Transverse colon (tissue), 4 donors: ENCODE data around the gene SGCB. TPM values are rescaled to one million over a fixed set of nuclear protein-coding genes. Genes with fewer than 3 reads are reported as not detected.

Experiments used
- DNase-seq: peaks from one replicate; pipeline ENCODE4 v3.0.0-alpha.2; 2019
- H3K27ac ChIP-seq, 4 donors: fragments of 200-600 bp; sonication (generic); 2 replicates each; pipeline ENCODE4 v1.5.1; 2016 to 2018; ENCODE audit warnings: inconsistent platforms in 4 of 4
- H3K27me3 ChIP-seq: fragments of 200-600 bp; sonication (generic); 2 replicates; pipeline ENCODE4 v1.5.1; 2017; ENCODE audit warnings: inconsistent platforms
- H3K36me3 ChIP-seq, 4 donors: fragments of 200-600 bp; sonication (generic); 2 replicates each; pipeline ENCODE4 v1.5.1; 2017 to 2019; ENCODE audit warnings: inconsistent platforms in 4 of 4
- H3K4me1 ChIP-seq, 4 donors: fragments of 200-600 bp; sonication (generic); 2 replicates each; pipeline ENCODE4 v1.5.1; 2017 to 2020; ENCODE audit warnings: inconsistent platforms in 4 of 4
- H3K4me3 ChIP-seq, 4 donors: fragments of 200-600 bp; sonication (generic); 1 replicate in 1 of 4; 2 replicates in 3 of 4; pipeline versions ENCODE4 v1.5.1 to v1.6.1; 2017 to 2019; ENCODE audit warnings: inconsistent platforms in 4 of 4
- H3K9me3 ChIP-seq, 2 donors: fragments of 200-600 bp; sonication (generic); 2 replicates each; pipeline ENCODE4 v1.5.1; 2017 to 2019; ENCODE audit warnings: inconsistent platforms in 2 of 2
- CTCF ChIP-seq, 5 experiments: fragments of 200-600 bp in 3 of 5; fragments of 450-650 bp in 2 of 5; sonication (generic) in 3 of 5; IDR thresholded peaks; 1 replicate in 2 of 5; 2 replicates in 3 of 5; pipeline ENCODE4 v1.5.1; 2016 to 2017; ENCODE audit warnings: antibody characterized with exemption in 5 of 5, inconsistent platforms in 3 of 5, mild to moderate bottlenecking in 2 of 5, moderate library complexity in 1 of 5
- EP300 ChIP-seq: sonication (generic); formaldehyde crosslinking; IDR thresholded peaks from one replicate; pipeline ENCODE4 v1.6.1; 2017; ENCODE audit warnings: antibody characterized with exemption, low read depth
- POLR2A ChIP-seq: fragments of 450-650 bp; IDR thresholded peaks from one replicate; pipeline ENCODE4 v1.6.1; 2016; ENCODE audit warnings: antibody characterized with exemption, mild to moderate bottlenecking, moderate library complexity
- POLR2AphosphoS5 ChIP-seq, 3 donors: sonication (generic); formaldehyde crosslinking; IDR thresholded peaks; one replicate each; pipeline ENCODE4 v1.6.1; 2016; ENCODE audit warnings: antibody characterized with exemption in 3 of 3
- WGBS, 2 donors: methylation state at CpG; one replicate each; pipeline ENCODE4 v1.1.5; 2018; ENCODE audit warnings: low coverage in 1 of 2; 5-methylcytosine and 5-hydroxymethylcytosine counted together
- in situ Hi-C, 4 donors: fragments of 200-750 bp; cut with MboI; loops; one replicate each; pipeline versions ENCODE4 v1.15.0 to v1.15.1; 2017; ENCODE audit warnings: low sequenced_read_pairs in 3 of 4, low pct_ligation_motif_present in 1 of 4, low pct_unique_long_range_greater_than_20kb in 1 of 4
- intact Hi-C: fragments of 100-400 bp; cut with DNase I; formaldehyde crosslinking; loops from one replicate; pipeline ENCODE4 v1.15.1; 2023; ENCODE audit warnings: low total_unique reads
- total RNA-seq, 4 donors: library from RNA; depleted of rRNA; stranded (reverse); fragments of >200 nt; gene quantifications; one replicate each; pipeline ENCODE4 v1.1.0, GENCODE V29; 2016

The SGCB gene
- total RNA-seq, 4 donors from 2014 or later, result 4.9 to 26.4 (median 15.7) TPM

GRCh38 chr4:52005604-52006273 lies 32.4 kb downstream of the SGCB start:
- Histone ChIP-seq H3K27ac (no peak overlapping the region), H3K27me3 (no peaks in the 10 kb centered on the region), H3K9me3 (no peaks in the 10 kb centered on the region), H3K36me3 (no peaks in the 10 kb centered on the region), H3K4me1 (no peaks in the 10 kb centered on the region), H3K4me3 (no peak overlapping the region)
- intact Hi-C loops (no loop called here), in situ Hi-C loops (no loop called here)
- no peak for DNase-seq
- WGBS, 2 donors, result 69% methylated on average over 2 of the region's 2 CpGs; no CpG with 5 or more reads in 1 of the 2 donors
- no peak for TF ChIP-seq POLR2A

GRCh38 chr4:52004414-52004813 lies 33.7 kb downstream of the SGCB start:
- H3K9me3 ChIP-seq, result no peaks in the 10 kb centered on the region
- H3K27me3 ChIP-seq, result no peaks in the 10 kb centered on the region
- DNase-seq, result no peak
- TF ChIP-seq CTCF (IDR thresholded peaks at IDR 0.05) (no peak), POLR2A (no peak), EP300 (no peak), POLR2AphosphoS5 (IDR thresholded peaks at IDR 0.05) (no peak)
- intact Hi-C loops (no loop called here), in situ Hi-C loops (no loop called here)
- H3K36me3 ChIP-seq, result no peaks in the 10 kb centered on the region
- no peak overlapping the region for H3K27ac ChIP-seq
- no peak overlapping the region for H3K4me3 ChIP-seq
- H3K4me1 ChIP-seq, result no peaks in the 10 kb centered on the region

GRCh38 chr4:52001616-52002015 lies 36.5 kb downstream of the SGCB start:
- no peak for DNase-seq

GRCh38 chr4:51999250-51999649 lies 38.8 kb downstream of the SGCB start:
- intact Hi-C loops (no loop called here), in situ Hi-C loops (no loop called here)
- no peaks in the 10 kb centered on the region for H3K27me3 ChIP-seq
- no peak overlapping the region for H3K27ac ChIP-seq
- no peaks in the 10 kb centered on the region for H3K4me1 ChIP-seq
- no peak for DNase-seq
- no peak for TF ChIP-seq POLR2AphosphoS5 (IDR thresholded peaks at IDR 0.05)
- no peak for TF ChIP-seq EP300
- TF ChIP-seq POLR2A, result no peak
- TF ChIP-seq CTCF (IDR thresholded peaks at IDR 0.05), result no peak
- no peak overlapping the region for H3K4me3 ChIP-seq
- WGBS, 2 donors, result 78 to 84% methylated on average over 5 of the region's 5 CpGs
- no peaks in the 10 kb centered on the region for H3K9me3 ChIP-seq
- no peaks in the 10 kb centered on the region for H3K36me3 ChIP-seq

More at GRCh38 chr4:52001616-52002015, 36.5 kb downstream of the SGCB start:
- Histone ChIP-seq H3K4me1 (no peaks in the 10 kb centered on the region), H3K27ac (no peak overlapping the region), H3K4me3 (no peak overlapping the region), H3K36me3 (no peaks in the 10 kb centered on the region), H3K9me3 (no peaks in the 10 kb centered on the region), H3K27me3 (no peaks in the 10 kb centered on the region)
- 95% methylated on average over 2 of the region's 2 CpGs; no CpG with 5 or more reads in 1 of the 2 donors for WGBS, 2 donors
- TF ChIP-seq EP300 (no peak), POLR2AphosphoS5 (IDR thresholded peaks at IDR 0.05) (no peak)
- intact Hi-C loops (no loop called here), in situ Hi-C loops (no loop called here)

- Histone ChIP-seq H3K4me1 (no peaks in the 10 kb centered on the region), H3K4me3 (no peak overlapping the region), H3K27me3 (no peaks in the 10 kb centered on the region), H3K36me3 (no peaks in the 10 kb centered on the region), H3K27ac (no peak overlapping the region), H3K9me3 (no peaks in the 10 kb centered on the region)
- in situ Hi-C loops (no loop called here), intact Hi-C loops (no loop called here)
- TF ChIP-seq CTCF (IDR thresholded peaks at IDR 0.05), result no peak
- no peak for DNase-seq
Measured at GRCh38 chr4:51998837-51999236, 39.3 kb downstream of the SGCB start.
